ENCODE data around the gene SLX4. TPM values are rescaled to one million over a fixed set of nuclear protein-coding genes. Genes with fewer than 3 reads are reported as not detected.

SLX4 gene
- total RNA-seq, 1 experiment from 2014 or later: 15.5 TPM

GRCh38 chr16:3569851-3570250 is 41.6 kb downstream of the SLX4 start:
- TF ChIP-seq REST (IDR thresholded peaks at IDR 0.05; ENCODE audit: insufficient read depth in 1 of 2, low read depth in 2 of 2, low read length in 1 of 2) (no peak), TCF7L2 (IDR thresholded peaks at IDR 0.05; ENCODE audit: low read depth, low read length) (no peak), CTCF (IDR thresholded peaks at IDR 0.05) (no peak), SIN3A (IDR thresholded peaks at IDR 0.05; ENCODE audit: borderline replicate concordance, insufficient read depth, low read depth, low read length) (no peak), POLR2AphosphoS5 (IDR thresholded peaks at IDR 0.05; ENCODE audit: low read depth, low read length) (no peak)
- CTCF ChIA-PET: no interaction called here
- POLR2A ChIA-PET: no interaction called here
- intact Hi-C loops (cut with micrococcal nuclease; ENCODE audit: unreplicated experiment): no loop called here
- no peak overlapping the region for H3K27ac ChIP-seq (ENCODE audit: low read length)
- H3K27me3 ChIP-seq (ENCODE audit: control insufficient read depth, insufficient read depth, low read length): no peaks in the 10 kb centered on the region
- no peaks in the 10 kb centered on the region for H3K4me1 ChIP-seq (ENCODE audit: control insufficient read depth, insufficient read depth, low read length)
- ATAC-seq: no peak
- no peaks in the 10 kb centered on the region for H3K36me3 ChIP-seq (ENCODE audit: control insufficient read depth, insufficient read depth, low read length)
- in situ Hi-C loops (cut with HindIII; ENCODE audit: low pct_unique_long_range_greater_than_20kb, low sequenced_read_pairs): no loop called here
- BruUV-seq (replicated peaks): no TSS peak
- DNase-seq (ENCODE audit: low read depth, low spot score): no peak
- H3K9me3 ChIP-seq (ENCODE audit: control insufficient read depth, insufficient read depth, low read depth, low read length): peaks cover 4% of the 10 kb centered on the region; the same call in 1 of the 2 replicates
- no peak overlapping the region for H3K4me3 ChIP-seq (ENCODE audit: low read depth in 2 of 2, low read length in 2 of 2)

DNA sequence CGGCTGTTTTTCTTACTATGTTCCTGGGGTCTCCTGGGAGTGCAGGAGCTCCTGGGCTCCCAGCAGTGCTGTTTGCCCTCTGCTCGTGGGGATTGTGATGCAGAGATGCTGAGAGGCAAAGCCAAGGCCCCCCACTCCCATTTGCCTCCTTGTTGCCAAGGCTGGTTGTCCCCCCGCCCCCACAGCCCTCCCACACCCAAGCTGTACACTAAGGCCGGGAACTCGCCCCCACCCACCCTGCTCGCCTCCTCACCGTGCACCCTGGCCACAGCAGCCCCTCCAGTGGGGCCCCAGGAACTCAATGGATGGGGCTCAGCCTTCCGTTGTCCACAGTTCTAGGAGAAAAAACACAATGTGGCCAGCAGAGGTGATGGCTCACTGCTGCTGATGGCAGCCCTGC is 44.4 kb downstream of the SLX4 start:
- Histone ChIP-seq H3K4me3 (ENCODE audit: low read depth in 2 of 2, low read length in 2 of 2) (no peak overlapping the region), H3K9me3 (ENCODE audit: control insufficient read depth, insufficient read depth, low read depth, low read length) (peaks cover 4% of the 10 kb centered on the region; the same call in 1 of the 2 replicates), H3K4me1 (ENCODE audit: control insufficient read depth, insufficient read depth, low read length) (no peaks in the 10 kb centered on the region), H3K27ac (ENCODE audit: low read length) (no peak overlapping the region), H3K27me3 (ENCODE audit: control insufficient read depth, insufficient read depth, low read length) (no peaks in the 10 kb centered on the region), H3K36me3 (ENCODE audit: control insufficient read depth, insufficient read depth, low read length) (no peaks in the 10 kb centered on the region)
- CTCF ChIA-PET: no interaction called here
- in situ Hi-C loops (cut with HindIII; ENCODE audit: low pct_unique_long_range_greater_than_20kb, low sequenced_read_pairs): no loop called here
- TF ChIP-seq POLR2AphosphoS5 (IDR thresholded peaks at IDR 0.05; ENCODE audit: low read depth, low read length) (no peak), SIN3A (IDR thresholded peaks at IDR 0.05; ENCODE audit: borderline replicate concordance, insufficient read depth, low read depth, low read length) (no peak), REST (IDR thresholded peaks at IDR 0.05; ENCODE audit: insufficient read depth in 1 of 2, low read depth in 2 of 2, low read length in 1 of 2) (no peak), TCF7L2 (IDR thresholded peaks at IDR 0.05; ENCODE audit: low read depth, low read length) (no peak), CTCF (IDR thresholded peaks at IDR 0.05) (no peak)
- ATAC-seq (no peak), DNase-seq (ENCODE audit: low read depth, low spot score) (no peak)
- intact Hi-C loops (cut with micrococcal nuclease; ENCODE audit: unreplicated experiment): no loop called here
- no TSS peak for BruUV-seq (replicated peaks)
- POLR2A ChIA-PET: no interaction called here
